DOHH2 (cell line): ENCODE data around the gene MAP1LC3C.

Experiments
- H3F3A ChIP-seq: fragments of 200-600 bp; sonication (generic), shearing (Covaris generic); 2 replicates; pipeline ENCODE4 v1.6.0; 2016; ENCODE audit warnings: antibody characterized with exemption, mild to moderate bottlenecking; ENCODE audit not compliant: control insufficient read depth, insufficient read depth
- H3K27ac ChIP-seq: fragments of 200-600 bp; sonication (generic); 2 replicates; pipeline ENCODE4 v1.5.1; 2014; ENCODE audit warnings: low read depth, mild to moderate bottlenecking, low read length, moderate library complexity
- H3K27me3 ChIP-seq: fragments of 200-600 bp; sonication (generic); 2 replicates; pipeline ENCODE4 v1.6.1; 2014; ENCODE audit warnings: mild to moderate bottlenecking, low read length, mixed read lengths; ENCODE audit not compliant: control insufficient read depth
- H3K36me3 ChIP-seq: fragments of 200-600 bp; sonication (generic); 2 replicates; pipeline ENCODE4 v1.6.1; 2014; ENCODE audit warnings: mild to moderate bottlenecking, low read length, moderate library complexity, mixed read lengths; ENCODE audit not compliant: control insufficient read depth
- H3K4me1 ChIP-seq: fragments of 200-600 bp; sonication (generic); 2 replicates; pipeline ENCODE4 v1.6.1; 2014; ENCODE audit warnings: mild to moderate bottlenecking, low read length, mixed read lengths; ENCODE audit not compliant: control insufficient read depth
- H3K4me2 ChIP-seq: fragments of 200-600 bp; sonication (generic); 2 replicates; pipeline ENCODE4 v1.6.0; 2014; ENCODE audit warnings: mild to moderate bottlenecking, low read length, moderate library complexity
- H3K4me3 ChIP-seq: fragments of 200-600 bp; sonication (generic); 2 replicates; pipeline ENCODE4 v1.5.1; 2014; ENCODE audit warnings: mild to moderate bottlenecking, low read length, mixed read lengths
- H3K79me2 ChIP-seq: fragments of 200-600 bp; sonication (generic); 2 replicates; pipeline ENCODE4 v1.6.1; 2014; ENCODE audit warnings: mild to moderate bottlenecking, low read length, mixed read lengths; ENCODE audit not compliant: control insufficient read depth
- H3K9me2 ChIP-seq: fragments of 200-600 bp; sonication (generic); replicated peaks from 2 replicates; pipeline ENCODE4 v1.6.1; 2014; ENCODE audit warnings: mild to moderate bottlenecking, low read length, mixed read lengths; ENCODE audit not compliant: control insufficient read depth
- H3K9me3 ChIP-seq: fragments of 200-600 bp; sonication (generic); 2 replicates; pipeline ENCODE4 v1.6.1; 2014; ENCODE audit warnings: antibody characterized with exemption, low read length, mixed read lengths; ENCODE audit not compliant: control insufficient read depth, insufficient read depth
- H4K20me1 ChIP-seq: fragments of 200-600 bp; sonication (generic); 2 replicates; pipeline ENCODE4 v1.6.0; 2014; ENCODE audit warnings: low read depth, mild to moderate bottlenecking, antibody characterized with exemption, low read length, moderate library complexity; ENCODE audit not compliant: control insufficient read depth, insufficient read depth
- CTCF ChIP-seq: fragments of 200-600 bp; sonication (generic); IDR thresholded peaks from one replicate; pipeline ENCODE4 v1.5.1; 2014; ENCODE audit warnings: antibody characterized with exemption, mild to moderate bottlenecking, low read depth, low read length; ENCODE audit not compliant: poor library complexity, severe bottlenecking
- EZH2phosphoT487 ChIP-seq: fragments of 200-600 bp; sonication (generic); IDR thresholded peaks from 2 replicates; pipeline ENCODE4 v1.6.1; 2017; ENCODE audit warnings: borderline replicate concordance, mild to moderate bottlenecking, antibody characterized with exemption, low read length, moderate library complexity, mixed read lengths

MAP1LC3C gene

GRCh38 chr1:241950390-241950789 is 48.5 kb downstream of the MAP1LC3C start:
- H3K36me3 ChIP-seq = no peaks in the 10 kb centered on the region
- H3K4me1 ChIP-seq = no peaks in the 10 kb centered on the region
- no peaks in the 10 kb centered on the region for H3F3A ChIP-seq
- no peak overlapping the region for H3K4me2 ChIP-seq
- H3K27ac ChIP-seq = no peak overlapping the region
- no peaks in the 10 kb centered on the region for H4K20me1 ChIP-seq
- H3K79me2 ChIP-seq = no peaks in the 10 kb centered on the region
- H3K9me3 ChIP-seq = no peaks in the 10 kb centered on the region
- no peak overlapping the region for H3K4me3 ChIP-seq
- H3K9me2 ChIP-seq = no peaks in the 10 kb centered on the region
- TF ChIP-seq CTCF (no peak), EZH2phosphoT487 (no peak)
- H3K27me3 ChIP-seq = no peaks in the 10 kb centered on the region

GRCh38 chr1:241947354-241947753 is 51.5 kb downstream of the MAP1LC3C start:
- Histone ChIP-seq H3K4me2 (no peak overlapping the region), H3F3A (no peaks in the 10 kb centered on the region), H3K4me1 (no peaks in the 10 kb centered on the region), H3K27me3 (no peaks in the 10 kb centered on the region), H4K20me1 (no peaks in the 10 kb centered on the region), H3K9me3 (no peaks in the 10 kb centered on the region), H3K9me2 (no peaks in the 10 kb centered on the region), H3K36me3 (no peaks in the 10 kb centered on the region), H3K79me2 (no peaks in the 10 kb centered on the region), H3K4me3 (no peak overlapping the region), H3K27ac (no peak overlapping the region)
- no peak for TF ChIP-seq EZH2phosphoT487
